Epithelial cell of esophagus (primary cell): ENCODE measurements around the gene OR2D2.
"Not testable (repeated sequence)": the region's sequence is repeated elsewhere in the genome, so short reads cannot be mapped to it uniquely, and the experiment has no call there.

Source experiments
- DNase-seq: peaks from one replicate; pipeline ENCODE4 v3.0.0; 2010; ENCODE audit warnings: low read depth
- H3K4me3 ChIP-seq: 2 replicates; pipeline ENCODE4 v1.5.1; 2011; ENCODE audit warnings: mild to moderate bottlenecking, low read length, control low read depth
- CTCF ChIP-seq: IDR thresholded peaks from 2 replicates; pipeline ENCODE4 v1.5.1; 2011; ENCODE audit warnings: low read depth, mild to moderate bottlenecking, low read length, control low read depth, inconsistent platforms; ENCODE audit not compliant: insufficient read depth; ENCODE audit errors: missing control alignments

OR2D2 gene

GRCh38 chr11:6888830-6889229 lies 3.5 kb downstream of the OR2D2 start:
- TF ChIP-seq CTCF = no peak
- no peak overlapping the region for H3K4me3 ChIP-seq
- no peak for DNase-seq

GRCh38 chr11:6887711-6888110 lies 4.6 kb downstream of the OR2D2 start:
- not testable (repeated sequence) for H3K4me3 ChIP-seq, DNase-seq

- no peak overlapping the region for H3K4me3 ChIP-seq
- no peak for DNase-seq
- no peak for TF ChIP-seq CTCF
Observed at GRCh38 chr11:6882751-6883150, 9.5 kb downstream of the OR2D2 start.

- no peak for DNase-seq
- no peak for TF ChIP-seq CTCF
- H3K4me3 ChIP-seq = no peak overlapping the region
Observed at GRCh38 chr11:6876914-6877313, 15.4 kb downstream of the OR2D2 start.

GRCh38 chr11:6876325-6876724 lies 16.0 kb downstream of the OR2D2 start, which contains the start of gene OR10A4:
Gene OR10A4, plus strand, starts transcription at chr11:6876625. Its CDS starts 23 bp downstream, at chr11:6876648.
- H3K4me3 ChIP-seq = no peak within 1 kb of the TSS
- TF ChIP-seq CTCF = no peak
- no peak for DNase-seq

- no peak for TF ChIP-seq CTCF
- DNase-seq = no peak
Observed at GRCh38 chr11:6875761-6876160, 16.5 kb downstream of the OR2D2 start.

GRCh38 chr11:6871278-6871677 lies 21.0 kb downstream of the OR2D2 start:
- no peak for DNase-seq
- no peak for TF ChIP-seq CTCF

More at GRCh38 chr11:6875761-6876160, 16.5 kb downstream of the OR2D2 start:
- no peak overlapping the region for H3K4me3 ChIP-seq

More at GRCh38 chr11:6871278-6871677, 21.0 kb downstream of the OR2D2 start:
- H3K4me3 ChIP-seq = no peak overlapping the region
